Panc1 (cell line): ENCODE data around the gene LY6G6F. TPM values are rescaled to one million over a fixed set of nuclear protein-coding genes. Genes with fewer than 3 reads are reported as not detected.

Experiments used
- ATAC-seq: fragments of 200-7000 bp; cut with Tn5 transposase; 2 replicates; pipeline ENCODE4 v1.9.1; 2020; ENCODE audit warnings: mild to moderate bottlenecking, moderate library complexity
- BruUV-seq: library from RNA; stranded (reverse); fragments of 400-500 nt; replicated peaks from 2 replicates; lab custom pipeline; 2021; lab: Mats Ljungman, UMichigan
- CTCF ChIA-PET: fragments of 300-600 bp; sonication (Branson Sonifier 250); formaldehyde crosslinking; loops from one replicate; lab custom pipeline; 2022; ENCODE audit warnings: antibody characterized with exemption; lab: Charles Lee
- POLR2A ChIA-PET: fragments of 300-600 bp; sonication (Branson Sonifier 250); formaldehyde crosslinking; loops from one replicate; lab custom pipeline; 2022; ENCODE audit warnings: antibody characterized with exemption; lab: Charles Lee
- DNase-seq: peaks from one replicate; pipeline ENCODE4 v3.0.0-alpha.2; 2010; ENCODE audit warnings: low read depth, low spot score
- H3K27ac ChIP-seq: 2 replicates; pipeline ENCODE4 v1.5.1; 2011; ENCODE audit warnings: mild to moderate bottlenecking, low read length, inconsistent platforms
- H3K27me3 ChIP-seq: fragments of 200-500 bp; sonication (Bioruptor generic); 2 replicates; pipeline ENCODE4 v1.6.0; 2014; ENCODE audit warnings: low read length, inconsistent platforms; ENCODE audit not compliant: control insufficient read depth, insufficient read depth
- H3K36me3 ChIP-seq: fragments of 200-500 bp; sonication (Bioruptor generic); 2 replicates; pipeline ENCODE4 v1.5.1; 2014; ENCODE audit warnings: inconsistent platforms, mild to moderate bottlenecking, low read length, moderate library complexity; ENCODE audit not compliant: control insufficient read depth, insufficient read depth
- H3K4me1 ChIP-seq: 2 replicates; pipeline ENCODE4 v1.5.1; 2011; ENCODE audit warnings: inconsistent platforms, mild to moderate bottlenecking, low read length, moderate library complexity; ENCODE audit not compliant: control insufficient read depth, insufficient read depth
- H3K4me3 ChIP-seq, 2 experiments: 2 replicates each; pipeline ENCODE4 v1.5.1; 2011 to 2012; ENCODE audit warnings: low read depth in 2 of 2, low read length in 2 of 2, mild to moderate bottlenecking in 2 of 2, inconsistent platforms in 1 of 2, moderate library complexity in 1 of 2
- H3K9me3 ChIP-seq: fragments of 200-500 bp; sonication (Bioruptor generic); 2 replicates; pipeline ENCODE4 v1.5.1; 2014; ENCODE audit warnings: low read depth, mild to moderate bottlenecking, inconsistent platforms, low read length, moderate library complexity; ENCODE audit not compliant: control insufficient read depth, insufficient read depth
- POLR2AphosphoS5 ChIP-seq: IDR thresholded peaks from 2 replicates; pipeline ENCODE4 v1.6.1; 2012; ENCODE audit warnings: mild to moderate bottlenecking, low read depth, low read length, moderate library complexity
- SIN3A ChIP-seq: IDR thresholded peaks from 2 replicates; pipeline ENCODE4 v1.6.1; 2012; ENCODE audit warnings: low read depth, mild to moderate bottlenecking, low read length, moderate library complexity, borderline replicate concordance; ENCODE audit not compliant: insufficient read depth
- TCF7L2 ChIP-seq: IDR thresholded peaks from 2 replicates; pipeline ENCODE4 v1.6.1; 2011; ENCODE audit warnings: mild to moderate bottlenecking, low read depth, low read length, inconsistent platforms
- in situ Hi-C: cut with HindIII; loops from 2 replicates; pipeline ENCODE4 v1.10.0; 2016; ENCODE audit warnings: low sequenced_read_pairs, low pct_unique_long_range_greater_than_20kb
- intact Hi-C: fragments of 100-400 bp; cut with micrococcal nuclease; formaldehyde crosslinking; loops from one replicate; pipeline ENCODE4 v1.10.0; 2022; ENCODE audit not compliant: unreplicated experiment
- total RNA-seq: library from RNA; stranded (reverse); gene quantifications from one replicate; pipeline ENCODE4 v1.2.1, GENCODE V29; 2021; ENCODE audit not compliant: unreplicated experiment
- TF ChIP-seq, protein P1 (sequence below), 2 experiments: IDR thresholded peaks; 2 replicates each; pipeline ENCODE4 v1.6.1; 2011 to 2012; ENCODE audit warnings: low read depth in 2 of 2, control low read depth in 1 of 2, low read length in 1 of 2, mild to moderate bottlenecking in 1 of 2, moderate library complexity in 1 of 2; ENCODE audit not compliant: insufficient read depth in 1 of 2
- TF ChIP-seq, protein P2 (sequence below): fragments of 450-650 bp; IDR thresholded peaks from 2 replicates; pipeline ENCODE4 v1.5.1; 2017; ENCODE audit warnings: mild to moderate bottlenecking

The LY6G6F gene
- total RNA-seq, 1 experiment from 2014 or later = not detected

DNA sequence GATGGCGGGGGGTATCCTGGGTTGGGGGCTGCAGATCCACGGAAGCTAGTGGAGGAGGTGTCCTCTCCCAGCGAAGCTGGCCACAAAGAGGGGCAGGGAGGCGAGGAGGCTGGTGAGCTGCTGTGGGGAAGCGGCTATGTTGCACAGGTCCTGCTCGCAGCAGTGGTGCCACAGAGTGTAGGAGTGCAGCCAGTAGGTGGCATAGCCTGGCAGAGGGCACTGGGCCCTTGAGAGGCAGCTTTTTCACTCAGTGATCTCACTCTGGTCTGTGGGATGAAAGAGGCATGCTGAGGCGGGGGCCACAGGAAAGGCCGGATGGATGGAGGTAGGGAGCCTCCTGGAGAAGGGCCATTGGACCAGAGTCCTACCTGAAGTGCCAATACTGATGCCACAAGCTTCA lies 5.6 kb downstream of the LY6G6F start:
- H3K4me1 ChIP-seq = no peaks in the 10 kb centered on the region; the same call in 1 of the 2 replicates
- POLR2A ChIA-PET = no interaction called here
- intact Hi-C loops (no loop called here), in situ Hi-C loops (no loop called here)
- DNase-seq = no peak
- no peaks in the 10 kb centered on the region for H3K36me3 ChIP-seq
- H3K27ac ChIP-seq = no peak overlapping the region
- no peak overlapping the region for H3K4me3 ChIP-seq
- CTCF ChIA-PET = interaction anchor here (0.6 to 1.1 kb wide), 2 partner anchors 13 to 18 kb away, joined by 3 to 8 read pairs; no protein-coding TSS in a partner anchor
- H3K9me3 ChIP-seq = no peaks in the 10 kb centered on the region
- H3K27me3 ChIP-seq = no peaks in the 10 kb centered on the region
- BruUV-seq = no TSS peak
- ATAC-seq = peak; percentile 87
- TF ChIP-seq, protein P1, sequence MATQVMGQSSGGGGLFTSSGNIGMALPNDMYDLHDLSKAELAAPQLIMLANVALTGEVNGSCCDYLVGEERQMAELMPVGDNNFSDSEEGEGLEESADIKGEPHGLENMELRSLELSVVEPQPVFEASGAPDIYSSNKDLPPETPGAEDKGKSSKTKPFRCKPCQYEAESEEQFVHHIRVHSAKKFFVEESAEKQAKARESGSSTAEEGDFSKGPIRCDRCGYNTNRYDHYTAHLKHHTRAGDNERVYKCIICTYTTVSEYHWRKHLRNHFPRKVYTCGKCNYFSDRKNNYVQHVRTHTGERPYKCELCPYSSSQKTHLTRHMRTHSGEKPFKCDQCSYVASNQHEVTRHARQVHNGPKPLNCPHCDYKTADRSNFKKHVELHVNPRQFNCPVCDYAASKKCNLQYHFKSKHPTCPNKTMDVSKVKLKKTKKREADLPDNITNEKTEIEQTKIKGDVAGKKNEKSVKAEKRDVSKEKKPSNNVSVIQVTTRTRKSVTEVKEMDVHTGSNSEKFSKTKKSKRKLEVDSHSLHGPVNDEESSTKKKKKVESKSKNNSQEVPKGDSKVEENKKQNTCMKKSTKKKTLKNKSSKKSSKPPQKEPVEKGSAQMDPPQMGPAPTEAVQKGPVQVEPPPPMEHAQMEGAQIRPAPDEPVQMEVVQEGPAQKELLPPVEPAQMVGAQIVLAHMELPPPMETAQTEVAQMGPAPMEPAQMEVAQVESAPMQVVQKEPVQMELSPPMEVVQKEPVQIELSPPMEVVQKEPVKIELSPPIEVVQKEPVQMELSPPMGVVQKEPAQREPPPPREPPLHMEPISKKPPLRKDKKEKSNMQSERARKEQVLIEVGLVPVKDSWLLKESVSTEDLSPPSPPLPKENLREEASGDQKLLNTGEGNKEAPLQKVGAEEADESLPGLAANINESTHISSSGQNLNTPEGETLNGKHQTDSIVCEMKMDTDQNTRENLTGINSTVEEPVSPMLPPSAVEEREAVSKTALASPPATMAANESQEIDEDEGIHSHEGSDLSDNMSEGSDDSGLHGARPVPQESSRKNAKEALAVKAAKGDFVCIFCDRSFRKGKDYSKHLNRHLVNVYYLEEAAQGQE (IDR thresholded peaks at IDR 0.05; ENCODE audit: insufficient read depth in 1 of 2, low read depth in 2 of 2, low read length in 1 of 2) = no peak
- TF ChIP-seq SIN3A (no peak), TCF7L2 (no peak), POLR2AphosphoS5 (no peak)
- TF ChIP-seq, protein P2, sequence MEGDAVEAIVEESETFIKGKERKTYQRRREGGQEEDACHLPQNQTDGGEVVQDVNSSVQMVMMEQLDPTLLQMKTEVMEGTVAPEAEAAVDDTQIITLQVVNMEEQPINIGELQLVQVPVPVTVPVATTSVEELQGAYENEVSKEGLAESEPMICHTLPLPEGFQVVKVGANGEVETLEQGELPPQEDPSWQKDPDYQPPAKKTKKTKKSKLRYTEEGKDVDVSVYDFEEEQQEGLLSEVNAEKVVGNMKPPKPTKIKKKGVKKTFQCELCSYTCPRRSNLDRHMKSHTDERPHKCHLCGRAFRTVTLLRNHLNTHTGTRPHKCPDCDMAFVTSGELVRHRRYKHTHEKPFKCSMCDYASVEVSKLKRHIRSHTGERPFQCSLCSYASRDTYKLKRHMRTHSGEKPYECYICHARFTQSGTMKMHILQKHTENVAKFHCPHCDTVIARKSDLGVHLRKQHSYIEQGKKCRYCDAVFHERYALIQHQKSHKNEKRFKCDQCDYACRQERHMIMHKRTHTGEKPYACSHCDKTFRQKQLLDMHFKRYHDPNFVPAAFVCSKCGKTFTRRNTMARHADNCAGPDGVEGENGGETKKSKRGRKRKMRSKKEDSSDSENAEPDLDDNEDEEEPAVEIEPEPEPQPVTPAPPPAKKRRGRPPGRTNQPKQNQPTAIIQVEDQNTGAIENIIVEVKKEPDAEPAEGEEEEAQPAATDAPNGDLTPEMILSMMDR = no peak

DNA sequence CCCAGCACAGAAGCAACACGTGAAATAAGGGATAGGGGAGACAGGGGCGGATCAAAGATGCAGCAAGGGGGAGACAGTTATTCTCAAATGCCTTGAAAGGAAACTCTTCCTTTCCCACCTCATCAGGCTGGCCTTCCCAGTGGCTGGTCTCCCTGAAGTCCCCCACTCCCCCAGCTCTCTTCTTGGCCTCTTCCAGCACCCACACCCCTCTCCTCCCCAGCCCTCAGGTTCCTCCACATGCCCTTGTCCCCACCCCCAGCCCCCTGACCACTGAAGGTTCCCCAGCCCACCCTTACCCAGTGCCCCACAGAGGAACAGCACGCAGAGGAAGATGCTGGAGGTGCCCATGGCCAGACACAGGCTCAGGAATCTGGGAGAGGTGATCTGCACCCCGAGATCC lies 6.8 kb downstream of the LY6G6F start:
- no TSS peak for BruUV-seq
- POLR2A ChIA-PET = interaction anchor here (0.6 kb wide), 1 partner anchor 107 kb away, joined by 3 read pairs; no protein-coding TSS in a partner anchor

More for the DNA sequence above, 6.8 kb downstream of the LY6G6F start:
- in situ Hi-C loops = no loop called here
- ATAC-seq (no peak), DNase-seq (no peak)
- intact Hi-C loops = no loop called here
- Histone ChIP-seq H3K27me3 (no peaks in the 10 kb centered on the region), H3K4me3 (no peak overlapping the region), H3K9me3 (no peaks in the 10 kb centered on the region), H3K36me3 (no peaks in the 10 kb centered on the region), H3K4me1 (no peaks in the 10 kb centered on the region; the same call in 1 of the 2 replicates), H3K27ac (no peak overlapping the region)
- TF ChIP-seq, protein P2 = no peak
- no peak for TF ChIP-seq SIN3A
- no peak for TF ChIP-seq TCF7L2
- TF ChIP-seq POLR2AphosphoS5 = no peak
- TF ChIP-seq, protein P1 (IDR thresholded peaks at IDR 0.05; ENCODE audit: insufficient read depth in 1 of 2, low read depth in 2 of 2, low read length in 1 of 2) = no peak
- CTCF ChIA-PET = no interaction called here
